Lower lobe of right lung (tissue), 2 donors: Measurements from ENCODE around the gene SYNJ1. TPM values are rescaled to one million over a fixed set of nuclear protein-coding genes. Genes with fewer than 3 reads are reported as not detected.

Source experiments
- ATAC-seq, 2 donors: fragments of 200-7000 bp; cut with Tn5 transposase; one replicate each; pipeline ENCODE4 v1.9.1; 2020 to 2022; ENCODE audit warnings: mild to moderate bottlenecking in 2 of 2, moderate library complexity in 2 of 2
- DNase-seq: peaks from one replicate; pipeline ENCODE4 v3.0.0-alpha.2; 2020
- H3K27ac ChIP-seq: fragments of 200-600 bp; one replicate; pipeline ENCODE4 v1.8.0; 2022
- H3K27me3 ChIP-seq: fragments of 200-600 bp; one replicate; pipeline ENCODE4 v1.8.0; 2022; ENCODE audit warnings: low read depth
- H3K36me3 ChIP-seq: fragments of 200-600 bp; one replicate; pipeline ENCODE4 v1.8.0; 2022; ENCODE audit warnings: mild to moderate bottlenecking
- H3K4me1 ChIP-seq: fragments of 200-600 bp; one replicate; pipeline ENCODE4 v1.8.0; 2022
- H3K4me3 ChIP-seq: fragments of 200-600 bp; one replicate; pipeline ENCODE4 v1.8.0; 2022; ENCODE audit warnings: mild to moderate bottlenecking
- H3K9me3 ChIP-seq: fragments of 200-600 bp; one replicate; pipeline ENCODE4 v1.8.0; 2022
- intact Hi-C: fragments of 100-400 bp; cut with DNase I; formaldehyde crosslinking; loops from one replicate; pipeline ENCODE4 v1.11.0; 2022
- total RNA-seq: library from RNA; stranded (reverse); fragmentation: NEBNext Ultra II Directional; extraction: Animal tissue kit (Norgen Biotek cat#: 25700); gene quantifications from one replicate; pipeline ENCODE4 v1.2.1, GENCODE V29; 2021
- TF ChIP-seq, protein P1 (sequence below): fragments of 200-600 bp; IDR thresholded peaks from one replicate; pipeline ENCODE4 v1.8.0; 2022; ENCODE audit warnings: antibody characterized with exemption, mild to moderate bottlenecking
- donor health status: DM: no; HTN: yes; CAD: no; lungs with severe emphysema.

SYNJ1 gene
- total RNA-seq, 1 donor from 2014 or later, result 23.1 TPM

DNA sequence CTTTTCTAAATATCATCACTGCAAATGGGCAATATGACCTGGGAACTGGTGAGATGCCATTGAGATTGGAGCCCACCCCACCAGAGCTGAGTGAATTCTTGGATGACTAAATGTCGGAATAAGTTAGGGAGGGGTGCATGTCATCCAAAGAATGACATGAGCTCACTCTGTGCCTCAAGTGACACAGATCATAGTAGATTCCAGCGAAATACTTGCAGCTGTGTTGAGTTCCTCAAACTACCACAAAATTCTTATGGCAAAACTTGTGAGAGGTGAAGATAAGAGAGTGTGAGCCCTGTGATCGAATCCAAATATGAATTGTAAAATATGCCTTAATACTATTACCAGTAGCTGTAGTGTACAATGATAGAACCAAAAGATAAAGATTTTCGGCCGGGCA is 140.2 kb downstream of the SYNJ1 start:
- Histone ChIP-seq H3K9me3 (no peaks in the 10 kb centered on the region), H3K27me3 (no peaks in the 10 kb centered on the region), H3K36me3 (no peaks in the 10 kb centered on the region), H3K4me1 (no peaks in the 10 kb centered on the region), H3K4me3 (no peak overlapping the region), H3K27ac (no peak overlapping the region)
- TF ChIP-seq, protein P1, sequence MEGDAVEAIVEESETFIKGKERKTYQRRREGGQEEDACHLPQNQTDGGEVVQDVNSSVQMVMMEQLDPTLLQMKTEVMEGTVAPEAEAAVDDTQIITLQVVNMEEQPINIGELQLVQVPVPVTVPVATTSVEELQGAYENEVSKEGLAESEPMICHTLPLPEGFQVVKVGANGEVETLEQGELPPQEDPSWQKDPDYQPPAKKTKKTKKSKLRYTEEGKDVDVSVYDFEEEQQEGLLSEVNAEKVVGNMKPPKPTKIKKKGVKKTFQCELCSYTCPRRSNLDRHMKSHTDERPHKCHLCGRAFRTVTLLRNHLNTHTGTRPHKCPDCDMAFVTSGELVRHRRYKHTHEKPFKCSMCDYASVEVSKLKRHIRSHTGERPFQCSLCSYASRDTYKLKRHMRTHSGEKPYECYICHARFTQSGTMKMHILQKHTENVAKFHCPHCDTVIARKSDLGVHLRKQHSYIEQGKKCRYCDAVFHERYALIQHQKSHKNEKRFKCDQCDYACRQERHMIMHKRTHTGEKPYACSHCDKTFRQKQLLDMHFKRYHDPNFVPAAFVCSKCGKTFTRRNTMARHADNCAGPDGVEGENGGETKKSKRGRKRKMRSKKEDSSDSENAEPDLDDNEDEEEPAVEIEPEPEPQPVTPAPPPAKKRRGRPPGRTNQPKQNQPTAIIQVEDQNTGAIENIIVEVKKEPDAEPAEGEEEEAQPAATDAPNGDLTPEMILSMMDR, result no peak
- no peak for DNase-seq
- intact Hi-C loops, result no loop called here
- ATAC-seq, result no peak

DNA sequence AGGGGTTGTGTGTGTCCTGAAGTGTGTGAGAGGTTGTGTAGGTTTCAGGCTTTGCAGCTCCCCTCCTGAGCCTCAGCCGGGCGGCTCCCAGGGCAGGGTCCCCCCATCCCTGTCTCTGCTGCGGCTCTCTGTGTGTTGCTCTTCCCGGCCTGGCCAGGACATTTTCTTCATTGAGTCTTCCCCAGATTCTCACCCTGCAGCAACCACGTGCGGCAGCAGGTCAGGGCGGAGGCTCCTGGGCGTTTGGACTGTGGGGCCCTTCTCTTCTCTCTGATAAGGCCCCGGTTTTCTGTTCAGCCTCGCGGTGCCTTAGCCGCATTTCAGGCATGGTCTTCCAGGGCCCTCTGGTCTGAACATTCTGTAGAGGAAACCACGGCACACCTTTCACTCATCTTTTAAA is 140.7 kb downstream of the SYNJ1 start:
- no peak for ATAC-seq
- H3K4me3 ChIP-seq, result no peak overlapping the region
- TF ChIP-seq, protein P1, result no peak
- DNase-seq, result no peak
- no peaks in the 10 kb centered on the region for H3K27me3 ChIP-seq
- no peaks in the 10 kb centered on the region for H3K36me3 ChIP-seq
- no peaks in the 10 kb centered on the region for H3K4me1 ChIP-seq
- H3K9me3 ChIP-seq, result no peaks in the 10 kb centered on the region
- intact Hi-C loops, result no loop called here
- H3K27ac ChIP-seq, result no peak overlapping the region

DNA sequence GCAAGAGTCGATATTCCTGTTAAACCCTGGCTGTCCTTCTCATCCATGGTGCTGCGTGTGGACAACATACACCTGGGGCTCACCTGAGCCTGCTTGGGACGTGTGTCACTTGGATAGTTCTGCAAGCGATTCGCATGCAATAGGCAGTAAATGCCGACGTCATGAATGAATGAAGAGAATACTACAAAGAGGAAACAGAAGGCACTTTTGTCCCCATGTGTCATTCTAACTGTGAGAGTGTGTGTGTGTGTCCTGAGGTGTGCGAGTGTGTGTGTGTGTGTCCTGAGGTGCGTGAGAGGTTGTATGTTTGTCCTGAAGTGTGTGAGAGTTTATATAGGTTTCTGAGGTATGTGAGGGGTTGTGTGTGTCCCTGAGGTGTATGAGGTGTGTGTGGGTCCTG is 141.8 kb downstream of the SYNJ1 start:
- Histone ChIP-seq H3K27ac (no peak overlapping the region), H3K4me1 (no peaks in the 10 kb centered on the region), H3K27me3 (no peaks in the 10 kb centered on the region), H3K9me3 (no peaks in the 10 kb centered on the region), H3K36me3 (no peaks in the 10 kb centered on the region), H3K4me3 (no peak overlapping the region)
- DNase-seq (no peak), ATAC-seq (no peak)
- intact Hi-C loops, result no loop called here
- TF ChIP-seq, protein P1, result no peak

DNA sequence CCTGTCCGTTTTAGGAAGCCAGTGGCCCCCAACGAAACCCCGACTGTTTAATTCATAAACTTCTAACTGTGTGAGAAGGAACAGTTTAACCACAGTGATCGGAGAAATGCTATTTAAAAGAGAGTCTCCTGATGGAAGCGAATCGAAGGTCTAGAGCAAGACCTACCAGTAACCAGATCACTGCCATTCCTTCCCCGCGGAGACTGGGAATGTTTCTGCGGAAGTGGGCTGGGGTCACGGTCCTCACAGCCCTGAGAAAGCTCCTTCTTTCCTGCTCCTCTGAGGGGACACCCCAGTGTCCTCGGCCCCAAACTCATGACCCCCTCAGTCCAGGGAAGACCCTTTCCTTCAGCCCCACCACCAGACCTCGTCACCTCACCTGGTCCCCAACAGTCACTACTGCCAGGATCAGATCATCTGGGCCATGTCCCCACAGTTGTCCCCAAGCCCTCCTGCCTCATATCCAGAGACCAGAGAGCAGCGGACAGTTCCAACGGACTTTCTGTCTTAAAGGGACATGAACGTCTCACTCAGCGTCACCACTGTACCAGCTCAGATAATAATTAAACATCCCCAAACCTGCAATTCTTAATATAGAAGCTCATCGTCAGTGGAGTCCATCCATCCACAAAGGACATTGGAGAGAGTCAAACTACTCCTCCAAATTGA is 142.6 kb downstream of the SYNJ1 start, which contains the start of gene TCP10L:
TSS of gene TCP10L (minus strand) at position 482 of the 669 bp plus-strand sequence. CDS start 1,219 bp downstream, outside the sequence.
- DNase-seq, result no peak
- Histone ChIP-seq H3K27ac (no peak within 1 kb of the TSS), H3K4me1 (no peaks in the 10 kb centered on the region), H3K4me3 (no peak within 1 kb of the TSS), H3K27me3 (no peaks in the 10 kb centered on the region), H3K9me3 (no peaks in the 10 kb centered on the region), H3K36me3 (no peaks in the 10 kb centered on the region)
- intact Hi-C loops, result no loop called here
- TF ChIP-seq, protein P1, result no peak
- ATAC-seq, result no peak

DNA sequence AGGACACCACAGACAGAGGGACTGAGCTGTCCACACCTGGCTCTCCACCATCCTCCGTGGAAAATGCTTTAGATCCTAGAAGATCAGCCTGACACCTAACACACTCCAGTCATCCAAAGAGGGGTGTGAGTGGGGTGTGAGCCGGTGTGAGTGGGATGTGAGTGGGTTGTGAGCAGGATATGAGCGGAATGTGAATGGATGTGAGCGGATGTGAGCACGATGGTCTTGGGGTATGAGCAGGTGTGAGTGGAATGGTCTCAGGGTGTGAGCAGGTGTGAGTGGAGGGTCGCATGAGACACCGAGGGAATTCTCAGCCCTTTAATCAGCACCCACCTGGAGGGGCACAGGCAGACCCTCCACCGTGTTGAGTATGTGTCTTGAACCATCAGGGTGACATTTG is 143.3 kb downstream of the SYNJ1 start:
- H3K36me3 ChIP-seq, result no peaks in the 10 kb centered on the region
- intact Hi-C loops, result no loop called here
- H3K27ac ChIP-seq, result no peak overlapping the region
- H3K27me3 ChIP-seq, result no peaks in the 10 kb centered on the region
- H3K4me3 ChIP-seq, result no peak overlapping the region
- no peaks in the 10 kb centered on the region for H3K4me1 ChIP-seq
- no peaks in the 10 kb centered on the region for H3K9me3 ChIP-seq
- TF ChIP-seq, protein P1, result no peak
- DNase-seq (no peak), ATAC-seq (no peak)
